Type B pancreatic cell (in vitro differentiated cells): ENCODE data around the gene CD55. TPM values are rescaled to one million over a fixed set of nuclear protein-coding genes. Genes with fewer than 3 reads are reported as not detected.

Experiments used
- DNase-seq: peaks from one replicate; pipeline ENCODE4 v3.0.0; 2021; ENCODE audit warnings: mixed read lengths; ENCODE audit not compliant: unreplicated experiment; ENCODE audit errors: extremely low spot score
- H3K27ac Mint-ChIP-seq: 2 replicates; pipeline ENCODE4 v1.8.0; 2021; ENCODE audit warnings: mild to moderate bottlenecking, mixed read lengths
- H3K27me3 Mint-ChIP-seq: 2 replicates; pipeline ENCODE4 v1.8.0; 2021; ENCODE audit warnings: mixed read lengths
- H3K36me3 Mint-ChIP-seq: 2 replicates; pipeline ENCODE4 v1.8.0; 2021; ENCODE audit warnings: mixed read lengths
- H3K4me1 Mint-ChIP-seq: one replicate; pipeline ENCODE4 v1.8.0; 2021; ENCODE audit warnings: mixed read lengths; ENCODE audit not compliant: unreplicated experiment
- H3K4me3 Mint-ChIP-seq: 2 replicates; pipeline ENCODE4 v1.8.0; 2021; ENCODE audit warnings: mild to moderate bottlenecking, mixed read lengths
- H3K9me3 Mint-ChIP-seq: 2 replicates; pipeline ENCODE4 v1.8.0; 2021; ENCODE audit warnings: mixed read lengths
- total RNA-seq: library from RNA; stranded (reverse); gene quantifications from 2 replicates; pipeline ENCODE4 v1.2.1, GENCODE V29; 2021; ENCODE audit warnings: low replicate concordance
- TF ChIP-seq, protein P1 (sequence below): fragments of 200-600 bp; sonication (generic); conservative IDR thresholded peaks from 2 replicates; pipeline ENCODE4 v1.5.0; 2021; ENCODE audit warnings: antibody characterized with exemption, mild to moderate bottlenecking

CD55 gene
- total RNA-seq, 1 donor from 2014 or later: 60.0 TPM

DNA sequence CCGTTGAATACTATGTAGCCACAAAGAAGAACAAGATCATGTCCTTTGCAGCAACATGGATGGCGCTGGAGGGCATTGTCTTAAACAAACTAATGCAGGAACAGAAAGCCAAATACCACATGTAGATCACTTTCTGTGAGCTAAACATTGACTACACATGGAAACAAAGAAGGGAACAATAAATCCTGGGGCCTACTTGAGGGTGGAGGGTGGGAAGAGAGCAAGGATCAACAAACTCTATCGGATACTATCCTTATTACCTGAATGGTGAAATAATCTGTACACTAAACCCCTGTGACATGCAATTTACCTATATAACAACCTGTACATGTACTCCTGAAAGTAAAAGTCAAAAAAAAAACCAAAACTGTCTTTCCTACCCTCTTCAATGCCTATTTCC is 40.8 kb upstream of the CD55 start:
- Mint-ChIP-seq H3K4me3 (no peak overlapping the region), H3K36me3 (peaks cover 4% of the 10 kb centered on the region), H3K4me1 (peaks cover 14% of the 10 kb centered on the region), H3K27ac (peak overlapping the region; percentile 59), H3K9me3 (peaks cover 7% of the 10 kb centered on the region), H3K27me3 (no peaks in the 10 kb centered on the region)
- no peak for DNase-seq
- TF ChIP-seq, protein P1, sequence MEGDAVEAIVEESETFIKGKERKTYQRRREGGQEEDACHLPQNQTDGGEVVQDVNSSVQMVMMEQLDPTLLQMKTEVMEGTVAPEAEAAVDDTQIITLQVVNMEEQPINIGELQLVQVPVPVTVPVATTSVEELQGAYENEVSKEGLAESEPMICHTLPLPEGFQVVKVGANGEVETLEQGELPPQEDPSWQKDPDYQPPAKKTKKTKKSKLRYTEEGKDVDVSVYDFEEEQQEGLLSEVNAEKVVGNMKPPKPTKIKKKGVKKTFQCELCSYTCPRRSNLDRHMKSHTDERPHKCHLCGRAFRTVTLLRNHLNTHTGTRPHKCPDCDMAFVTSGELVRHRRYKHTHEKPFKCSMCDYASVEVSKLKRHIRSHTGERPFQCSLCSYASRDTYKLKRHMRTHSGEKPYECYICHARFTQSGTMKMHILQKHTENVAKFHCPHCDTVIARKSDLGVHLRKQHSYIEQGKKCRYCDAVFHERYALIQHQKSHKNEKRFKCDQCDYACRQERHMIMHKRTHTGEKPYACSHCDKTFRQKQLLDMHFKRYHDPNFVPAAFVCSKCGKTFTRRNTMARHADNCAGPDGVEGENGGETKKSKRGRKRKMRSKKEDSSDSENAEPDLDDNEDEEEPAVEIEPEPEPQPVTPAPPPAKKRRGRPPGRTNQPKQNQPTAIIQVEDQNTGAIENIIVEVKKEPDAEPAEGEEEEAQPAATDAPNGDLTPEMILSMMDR: no peak

DNA sequence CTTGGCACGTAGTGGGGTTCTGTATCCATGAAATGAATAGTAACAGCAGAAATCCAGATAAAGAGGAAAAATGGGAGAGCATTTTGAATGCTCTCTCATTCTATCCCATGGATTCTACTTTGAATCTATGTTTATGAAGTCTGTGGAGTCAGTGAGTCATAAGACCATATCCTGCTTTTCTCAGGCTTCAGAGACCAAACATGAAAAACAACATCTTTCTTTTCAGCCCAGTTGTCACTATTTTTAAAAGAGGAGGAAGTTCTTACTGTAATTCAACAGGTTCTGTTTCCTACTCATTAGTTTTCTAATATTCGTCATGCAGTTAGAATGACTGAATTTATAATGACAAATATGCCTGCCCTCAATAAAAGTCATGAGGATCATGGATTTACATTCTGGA is 39.4 kb upstream of the CD55 start:
- peaks cover 7% of the 10 kb centered on the region for H3K9me3 Mint-ChIP-seq
- DNase-seq: no peak
- no peaks in the 10 kb centered on the region for H3K27me3 Mint-ChIP-seq
- H3K27ac Mint-ChIP-seq: peak overlapping the region; percentile 93
- H3K4me3 Mint-ChIP-seq: peak overlapping the region; percentile 59
- peaks cover 14% of the 10 kb centered on the region for H3K4me1 Mint-ChIP-seq
- TF ChIP-seq, protein P1: no peak
- H3K36me3 Mint-ChIP-seq: peaks cover 4% of the 10 kb centered on the region

DNA sequence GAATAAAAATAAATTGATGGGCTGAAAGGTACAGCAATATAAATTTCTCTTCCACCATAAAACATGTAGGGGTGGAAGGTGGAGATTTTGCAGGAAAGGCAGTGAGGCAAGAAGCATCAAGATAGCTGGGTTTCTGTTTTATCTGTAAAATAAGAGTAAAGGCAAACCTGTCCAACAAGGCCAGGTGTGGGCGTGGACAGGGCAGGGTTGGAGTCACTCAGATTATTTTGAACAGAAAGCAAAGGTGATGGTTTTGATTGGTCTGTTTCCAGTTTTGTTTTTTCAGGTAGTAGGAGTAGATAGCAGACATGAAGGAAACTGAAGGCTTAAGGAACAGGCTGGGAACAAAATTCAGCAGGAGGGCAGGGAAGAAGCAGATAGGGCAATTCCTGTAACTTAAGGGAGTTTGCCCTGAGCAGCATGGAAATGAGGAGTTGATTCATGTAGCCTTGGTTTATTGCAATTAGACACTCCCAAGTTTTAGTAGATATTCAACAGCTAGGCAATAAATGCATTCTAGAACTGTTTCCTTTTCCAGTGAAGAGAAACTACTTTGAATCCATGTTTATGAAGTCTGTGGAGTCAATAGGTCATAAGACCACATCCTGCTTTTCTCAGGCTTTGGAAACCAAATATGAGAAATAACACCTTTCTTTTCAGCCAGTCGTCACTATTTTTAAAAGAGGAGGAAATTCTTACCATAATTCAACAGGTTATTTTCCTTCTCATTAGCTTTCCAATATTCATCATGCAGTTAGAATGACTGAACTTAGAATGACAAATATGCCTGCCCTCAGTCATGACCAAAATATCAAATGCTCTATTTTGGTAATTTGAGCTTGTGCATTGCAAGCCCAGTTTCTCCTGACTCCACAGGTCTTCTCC is 38.7 kb upstream of the CD55 start:
- H3K36me3 Mint-ChIP-seq: peaks cover 4% of the 10 kb centered on the region
- peaks cover 7% of the 10 kb centered on the region for H3K9me3 Mint-ChIP-seq
- TF ChIP-seq, protein P1: no peak
- no peaks in the 10 kb centered on the region for H3K27me3 Mint-ChIP-seq
- DNase-seq: no peak
- H3K4me3 Mint-ChIP-seq: peak overlapping the region; percentile 59
- H3K27ac Mint-ChIP-seq: peak overlapping the region; percentile 93
- peaks cover 14% of the 10 kb centered on the region for H3K4me1 Mint-ChIP-seq

DNA sequence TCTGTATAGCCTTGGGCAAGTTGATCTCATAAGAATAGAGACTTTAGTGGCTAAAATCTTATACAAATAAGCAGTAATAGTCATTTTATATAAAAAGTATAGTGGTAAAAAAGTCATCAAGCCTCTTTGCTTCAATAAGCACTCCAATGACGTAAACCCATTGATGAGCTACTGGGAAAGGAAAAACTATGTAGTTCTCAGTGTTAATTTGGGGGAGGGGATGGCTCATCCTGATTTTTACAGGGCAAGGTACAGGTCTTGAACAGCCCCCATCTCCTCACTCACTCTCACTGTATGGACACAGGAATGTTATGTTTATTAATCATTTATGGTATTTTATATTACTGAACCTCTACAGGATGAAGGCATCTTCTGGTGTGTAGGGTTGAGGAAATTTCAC is 38.1 kb upstream of the CD55 start:
- Mint-ChIP-seq H3K36me3 (peaks cover 4% of the 10 kb centered on the region), H3K27me3 (no peaks in the 10 kb centered on the region), H3K27ac (peak overlapping the region; percentile 93), H3K4me3 (no peak overlapping the region), H3K9me3 (peaks cover 7% of the 10 kb centered on the region), H3K4me1 (peaks cover 14% of the 10 kb centered on the region)
- TF ChIP-seq, protein P1: no peak
- no peak for DNase-seq

DNA sequence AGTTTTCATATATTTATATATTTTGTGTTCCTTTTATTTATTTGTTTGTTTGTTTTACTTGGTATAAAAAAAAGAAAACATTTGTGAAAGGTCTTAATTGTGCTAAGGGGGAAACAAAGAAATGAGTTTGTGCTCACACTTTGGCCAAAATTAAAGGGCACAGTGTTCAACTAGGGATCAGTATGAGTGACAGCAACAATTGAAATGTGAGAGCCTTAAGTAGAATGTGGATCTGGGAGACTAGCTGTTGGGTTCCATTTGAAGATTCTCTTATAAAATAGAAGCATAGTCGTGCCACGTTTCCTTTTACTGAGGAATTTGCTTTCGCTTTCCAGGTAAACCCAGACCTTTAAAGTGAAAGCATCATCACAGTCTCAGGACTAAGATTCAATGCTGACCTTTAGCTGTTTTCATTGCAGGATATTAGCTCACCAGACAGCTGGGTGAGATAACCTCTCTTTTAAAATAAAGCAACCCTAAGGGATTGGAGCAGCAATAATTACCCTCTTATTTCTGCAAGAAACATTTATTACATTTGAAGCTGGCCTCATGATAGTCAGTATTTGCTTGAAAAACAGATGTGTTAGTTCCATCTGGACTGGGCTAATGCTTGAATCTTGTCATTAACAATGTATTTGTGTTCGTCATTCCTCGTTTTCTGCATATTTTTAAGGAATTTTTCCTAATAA is 37.1 kb upstream of the CD55 start:
- peaks cover 7% of the 10 kb centered on the region for H3K9me3 Mint-ChIP-seq
- TF ChIP-seq, protein P1: no peak
- no peaks in the 10 kb centered on the region for H3K27me3 Mint-ChIP-seq
- H3K4me3 Mint-ChIP-seq: no peak overlapping the region
- H3K36me3 Mint-ChIP-seq: peaks cover 4% of the 10 kb centered on the region
- no peak for DNase-seq
- H3K4me1 Mint-ChIP-seq: peaks cover 14% of the 10 kb centered on the region
- no peak overlapping the region for H3K27ac Mint-ChIP-seq
